ENCODE results near the gene ABCA8.
"Not testable (repeated sequence)": the region's sequence is repeated elsewhere in the genome, so short reads cannot be mapped to it uniquely, and the experiment has no call there.

Gene ABCA8

GRCh38 chr17:68824707-68825106 lies 130.5 kb downstream of the ABCA8 start:
- no peak overlapping the region for H3K4me3 ChIP-seq (ENCODE audit: low read depth, low read length)
- in situ Hi-C loops (cut with HindIII; ENCODE audit: low pct_ligation_motif_present, low sequenced_read_pairs): no loop called here
- no peak for TF ChIP-seq CTCF (IDR thresholded peaks at IDR 0.05; ENCODE audit: low read depth, low read length, missing control alignments)

GRCh38 chr17:68824185-68824584 lies 131.0 kb downstream of the ABCA8 start:
- in situ Hi-C loops (cut with HindIII; ENCODE audit: low pct_ligation_motif_present, low sequenced_read_pairs); H3K4me3 ChIP-seq (ENCODE audit: low read depth, low read length); DNase-seq; H3K27me3 ChIP-seq (replicated peaks); H3K27ac ChIP-seq; H3K36me3 ChIP-seq (replicated peaks): not testable (repeated sequence)

More at GRCh38 chr17:68824707-68825106, 130.5 kb downstream of the ABCA8 start:
- Histone ChIP-seq H3K36me3 (replicated peaks) (no peaks in the 10 kb centered on the region), H3K27ac (no peak overlapping the region), H3K27me3 (replicated peaks) (no peaks in the 10 kb centered on the region)
- DNase-seq: no peak

GRCh38 chr17:68822719-68823289 lies 132.4 kb downstream of the ABCA8 start:
- Histone ChIP-seq H3K27me3 (replicated peaks) (no peaks in the 10 kb centered on the region), H3K27ac (no peak overlapping the region), H3K36me3 (replicated peaks) (no peaks in the 10 kb centered on the region), H3K4me3 (ENCODE audit: low read depth, low read length) (no peak overlapping the region)
- TF ChIP-seq CTCF (IDR thresholded peaks at IDR 0.05; ENCODE audit: low read depth, low read length, missing control alignments): no peak
- no peak for DNase-seq
- in situ Hi-C loops (cut with HindIII; ENCODE audit: low pct_ligation_motif_present, low sequenced_read_pairs): no loop called here

- DNase-seq: peak; percentile 88
- in situ Hi-C loops (cut with HindIII; ENCODE audit: low pct_ligation_motif_present, low sequenced_read_pairs): no loop called here
- Histone ChIP-seq H3K36me3 (replicated peaks) (no peaks in the 10 kb centered on the region), H3K27ac (no peak overlapping the region), H3K27me3 (replicated peaks) (no peaks in the 10 kb centered on the region), H3K4me3 (ENCODE audit: low read depth, low read length) (no peak overlapping the region)
- TF ChIP-seq CTCF (IDR thresholded peaks at IDR 0.05; ENCODE audit: low read depth, low read length, missing control alignments): no peak
These were observed 133.1 kb downstream of the ABCA8 start for GRCh38 chr17:68821860-68822696.

GRCh38 chr17:68820825-68821481 lies 134.2 kb downstream of the ABCA8 start:
- Histone ChIP-seq H3K27ac (no peak overlapping the region), H3K27me3 (replicated peaks) (no peaks in the 10 kb centered on the region), H3K4me3 (ENCODE audit: low read depth, low read length) (no peak overlapping the region), H3K36me3 (replicated peaks) (no peaks in the 10 kb centered on the region)
- no peak for DNase-seq
- in situ Hi-C loops (cut with HindIII; ENCODE audit: low pct_ligation_motif_present, low sequenced_read_pairs): no loop called here
- no peak for TF ChIP-seq CTCF (IDR thresholded peaks at IDR 0.05; ENCODE audit: low read depth, low read length, missing control alignments)

GRCh38 chr17:68820476-68820824 lies 134.7 kb downstream of the ABCA8 start:
- no peak for DNase-seq
- H3K36me3 ChIP-seq (replicated peaks): no peaks in the 10 kb centered on the region
- no peaks in the 10 kb centered on the region for H3K27me3 ChIP-seq (replicated peaks)
- H3K27ac ChIP-seq: no peak overlapping the region
- in situ Hi-C loops (cut with HindIII; ENCODE audit: low pct_ligation_motif_present, low sequenced_read_pairs): no loop called here
- H3K4me3 ChIP-seq (ENCODE audit: low read depth, low read length): no peak overlapping the region
- no peak for TF ChIP-seq CTCF (IDR thresholded peaks at IDR 0.05; ENCODE audit: low read depth, low read length, missing control alignments)
